Heart right ventricle (tissue), 16 donors: ENCODE measurements around the gene RHEB. TPM values are rescaled to one million over a fixed set of nuclear protein-coding genes. Genes with fewer than 3 reads are reported as not detected.

ENCODE experiments used
- ATAC-seq, 8 donors: fragments of 200-7000 bp; cut with Tn5 transposase; one replicate each; pipeline ENCODE4 v1.9.1; 2020; ENCODE audit warnings: mild to moderate bottlenecking in 8 of 8, moderate library complexity in 8 of 8, moderate number of reproducible peaks in 1 of 8
- DNase-seq, 2 donors: peaks; one replicate each; pipeline ENCODE4 v3.0.0-alpha.2; 2020
- H3K27ac ChIP-seq, 10 donors: fragments of 200-600 bp; sonication (generic) in 2 of 10; one replicate each; pipeline versions ENCODE4 v1.5.0 to v1.8.0; 2020 to 2022; ENCODE audit warnings: mild to moderate bottlenecking in 3 of 10
- H3K27me3 ChIP-seq, 7 donors: fragments of 200-600 bp; one replicate each; pipeline ENCODE4 v1.8.0; 2021 to 2022; ENCODE audit warnings: mild to moderate bottlenecking in 2 of 7
- H3K36me3 ChIP-seq, 9 donors: fragments of 200-600 bp; sonication (generic) in 1 of 9; one replicate each; pipeline versions ENCODE4 v1.5.0 to v1.8.0; 2020 to 2022; ENCODE audit warnings: mild to moderate bottlenecking in 2 of 9
- H3K4me1 ChIP-seq, 9 donors: fragments of 200-600 bp; sonication (generic) in 1 of 9; one replicate each; pipeline versions ENCODE4 v1.5.0 to v1.8.0; 2020 to 2022; ENCODE audit warnings: mild to moderate bottlenecking in 4 of 9
- H3K4me3 ChIP-seq, 10 donors: fragments of 200-600 bp; sonication (generic) in 2 of 10; one replicate each; pipeline versions ENCODE4 v1.5.0 to v1.8.0; 2020 to 2022; ENCODE audit warnings: mild to moderate bottlenecking in 7 of 10, moderate library complexity in 2 of 10
- H3K9me3 ChIP-seq, 11 donors: fragments of 200-600 bp in 10 of 11; sonication (generic) in 2 of 11; one replicate each; pipeline versions ENCODE4 v1.5.0 to v1.8.0; 2013 to 2022; ENCODE audit warnings: mild to moderate bottlenecking in 2 of 11, control low read depth in 1 of 11, moderate library complexity in 1 of 11
- WGBS, 2 donors: extraction: QIAGEN DNeasy Blood & Tissue Kit; methylation state at CpG; one replicate each; pipeline ENCODE4 v1.1.7; 2013; ENCODE audit warnings: inconsistent platforms in 1 of 2; 5-methylcytosine and 5-hydroxymethylcytosine counted together
- intact Hi-C, 10 donors: fragments of 100-400 bp; cut with DNase I; formaldehyde crosslinking; loops; one replicate each; pipeline versions ENCODE4 v1.11.1 to v1.14.2; 2022
- polyA plus RNA-seq, 2 donors: library from polyadenylated mRNA; stranded (reverse); fragments of 200-250 nt; gene quantifications; one replicate each; pipeline ENCODE4 v1.2.3, GENCODE V29; 2013
- total RNA-seq, 10 donors: library from RNA; stranded (reverse); fragmentation: NEBNext Ultra II Directional in 3 of 10; extraction: Animal tissue kit (Norgen Biotek cat#: 25700) in 3 of 10; gene quantifications; one replicate each; pipeline versions ENCODE4 v1.2.1 to v1.2.4, GENCODE V29; 2021 to 2023
- TF ChIP-seq, protein P1 (sequence below), 9 donors: fragments of 200-600 bp; sonication (generic) in 2 of 9; IDR thresholded peaks; one replicate each; pipeline versions ENCODE4 v1.5.0 to v1.8.0; 2021 to 2022; ENCODE audit warnings: antibody characterized with exemption in 9 of 9, mild to moderate bottlenecking in 5 of 9, moderate library complexity in 1 of 9
- donor health status: Arrhythmogenic right ventricular cardiomyopathy.
- donor health status: ischemic (EF 13 %, LVEDD 7.1; RV severe dilation, severe dysfunction).
- donor health status: healthy with polysubstance abuse.
- donor health status: DM: no; HTN: yes; CAD: no.
- donor health status: DM: no; HTN: no; CAD: no.
- donor health status: ischemic (EF 25% LVEDD 6.9; RV normal size, moderate dysfunction).
- donor health status: ischemic (EF 25% LVEDD 5.7; RV mildly dilated, moderate dysfunction).
- donor health status: healthy.
- donor health status: DM: yes; HTN: yes; CAD: no.
- donor health status: Ischemic cardiomyopathy.
- donor health status: ischemic (EF 35%, LVEDD 5.7; RV mildly dilated, moderate dysfunction).
- donor health status: nonischemic (EF 11% LVEDD 7.7; RV severe dilation, severe dysfunction).
- donor health status: DM: yes; HTN: yes; CAD: no.
- donor health status: PGD.
- donor health status: ischemic (EF 29% LVEDD 5.4; RV normal size, mild dysfunction).
- donor health status: nonischemic (EF 23%, LVEDD 6.1; RV moderate dilation, normal function).

RHEB gene
- total and polyA plus RNA-seq, 12 donors, result 56.0 to 174 (median 104) TPM

- no peak overlapping the region for H3K4me3 ChIP-seq
- WGBS, 2 donors, result 94 to 96% methylated on average over 25 of the region's 25 CpGs
- TF ChIP-seq, protein P1, sequence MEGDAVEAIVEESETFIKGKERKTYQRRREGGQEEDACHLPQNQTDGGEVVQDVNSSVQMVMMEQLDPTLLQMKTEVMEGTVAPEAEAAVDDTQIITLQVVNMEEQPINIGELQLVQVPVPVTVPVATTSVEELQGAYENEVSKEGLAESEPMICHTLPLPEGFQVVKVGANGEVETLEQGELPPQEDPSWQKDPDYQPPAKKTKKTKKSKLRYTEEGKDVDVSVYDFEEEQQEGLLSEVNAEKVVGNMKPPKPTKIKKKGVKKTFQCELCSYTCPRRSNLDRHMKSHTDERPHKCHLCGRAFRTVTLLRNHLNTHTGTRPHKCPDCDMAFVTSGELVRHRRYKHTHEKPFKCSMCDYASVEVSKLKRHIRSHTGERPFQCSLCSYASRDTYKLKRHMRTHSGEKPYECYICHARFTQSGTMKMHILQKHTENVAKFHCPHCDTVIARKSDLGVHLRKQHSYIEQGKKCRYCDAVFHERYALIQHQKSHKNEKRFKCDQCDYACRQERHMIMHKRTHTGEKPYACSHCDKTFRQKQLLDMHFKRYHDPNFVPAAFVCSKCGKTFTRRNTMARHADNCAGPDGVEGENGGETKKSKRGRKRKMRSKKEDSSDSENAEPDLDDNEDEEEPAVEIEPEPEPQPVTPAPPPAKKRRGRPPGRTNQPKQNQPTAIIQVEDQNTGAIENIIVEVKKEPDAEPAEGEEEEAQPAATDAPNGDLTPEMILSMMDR (IDR thresholded peaks at IDR 0.05), result no peak
- DNase-seq, result no peak
- no peak overlapping the region for H3K27ac ChIP-seq
- no peaks in the 10 kb centered on the region for H3K9me3 ChIP-seq
- H3K36me3 ChIP-seq, result no peaks in the 10 kb centered on the region
- peaks cover 0 to 15% (median 0%) of the 10 kb centered on the region in 7 donors for H3K27me3 ChIP-seq
- H3K4me1 ChIP-seq, result peaks cover 0 to 35% (median 7%) of the 10 kb centered on the region in 9 donors
- intact Hi-C loops, result no loop called here
- no peak for ATAC-seq
These were observed 87.9 kb downstream of the RHEB start for GRCh38 chr7:151431768-151432311.

DNA sequence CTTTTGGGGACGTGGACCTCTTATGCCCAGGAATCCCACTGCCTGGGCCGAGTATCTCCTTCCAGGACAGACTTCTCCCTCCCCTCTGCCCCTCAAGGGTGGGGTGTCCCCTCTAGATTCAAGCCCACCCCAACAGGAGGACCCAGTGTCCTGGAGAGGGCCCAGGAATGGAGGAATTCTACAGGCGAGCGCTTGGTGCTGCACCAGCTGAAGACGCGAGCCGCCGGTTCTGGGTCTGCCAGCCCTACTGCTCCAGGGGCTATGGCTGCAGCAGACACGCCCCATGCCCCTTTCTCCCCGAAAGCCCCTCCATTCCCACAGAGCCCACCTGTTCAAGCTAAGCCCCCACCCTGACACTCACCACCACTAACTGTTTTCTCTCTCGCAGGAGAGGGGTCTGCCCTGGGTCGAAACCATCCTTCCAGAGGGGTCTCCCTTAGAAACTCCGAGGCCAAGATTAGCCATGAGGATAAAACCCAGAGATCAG lies 88.4 kb downstream of the RHEB start:
- intact Hi-C loops, result no loop called here
- Histone ChIP-seq H3K36me3 (no peaks in the 10 kb centered on the region), H3K4me3 (no peak overlapping the region), H3K9me3 (no peaks in the 10 kb centered on the region), H3K27ac (no peak overlapping the region), H3K27me3 (peaks cover 0 to 16% (median 0%) of the 10 kb centered on the region in 7 donors), H3K4me1 (peaks cover 0 to 37% (median 7%) of the 10 kb centered on the region in 9 donors)
- no peak for ATAC-seq
- TF ChIP-seq, protein P1 (IDR thresholded peaks at IDR 0.05), result no peak
- 91 to 97% methylated on average over 13 of the region's 13 CpGs for WGBS, 2 donors
- no peak for DNase-seq

- no peak for ATAC-seq
- TF ChIP-seq, protein P1 (IDR thresholded peaks at IDR 0.05), result no peak
- Histone ChIP-seq H3K27ac (no peak overlapping the region), H3K9me3 (no peaks in the 10 kb centered on the region), H3K4me1 (peaks cover 0 to 44% (median 9%) of the 10 kb centered on the region in 9 donors), H3K36me3 (no peaks in the 10 kb centered on the region), H3K27me3 (peaks cover 0 to 16% (median 0%) of the 10 kb centered on the region in 7 donors), H3K4me3 (no peak overlapping the region)
- no peak for DNase-seq
- intact Hi-C loops, result no loop called here
- WGBS, 2 donors, result 91 to 93% methylated on average over 16 of the region's 16 CpGs
These were observed 89.1 kb downstream of the RHEB start for GRCh38 chr7:151430391-151431205.

DNA sequence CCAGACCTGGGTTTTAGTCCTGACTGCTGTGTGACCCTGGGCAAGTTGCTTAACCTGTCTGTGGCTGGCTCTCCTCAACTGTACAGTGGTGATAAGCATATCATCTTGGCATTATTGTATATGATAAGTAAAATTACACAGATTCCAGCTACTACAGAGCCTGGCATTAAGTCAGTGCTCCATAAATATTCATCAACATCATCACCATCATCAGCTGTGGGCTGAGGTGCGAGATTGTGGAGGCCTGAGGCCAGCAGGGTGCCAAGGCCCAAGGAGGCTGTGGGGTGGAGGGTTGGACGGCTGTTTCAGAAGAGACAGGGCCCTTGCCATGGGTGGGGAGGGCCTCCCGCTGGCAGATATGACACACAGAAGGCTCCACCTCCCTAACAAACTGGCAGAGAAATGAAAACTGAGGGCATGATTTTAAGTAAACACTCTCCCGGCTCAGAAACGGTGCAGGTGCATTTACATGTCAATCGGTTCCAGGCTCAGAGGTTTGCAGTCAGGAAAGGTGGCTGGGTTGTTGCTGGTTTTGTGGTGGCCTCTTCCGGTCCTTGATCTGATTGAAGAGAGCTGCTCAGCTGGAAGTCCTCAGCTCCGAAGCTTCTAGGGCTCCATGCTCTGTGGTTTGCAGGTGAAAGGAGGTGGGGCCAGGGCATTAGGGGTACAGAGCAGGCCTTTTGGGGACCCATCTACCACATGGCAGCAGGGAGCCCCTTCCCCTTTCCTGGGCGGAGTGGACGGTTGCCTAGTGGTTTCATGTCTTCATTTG lies 89.9 kb downstream of the RHEB start:
- Histone ChIP-seq H3K4me1 (peaks cover 0 to 44% (median 9%) of the 10 kb centered on the region in 9 donors), H3K4me3 (no peak overlapping the region), H3K27me3 (peaks cover 0 to 16% (median 0%) of the 10 kb centered on the region in 7 donors), H3K36me3 (no peaks in the 10 kb centered on the region), H3K27ac (peak overlapping the region in 1 of 10 donors; percentile 26), H3K9me3 (no peaks in the 10 kb centered on the region)
- 64 to 65% methylated on average over 10 of the region's 10 CpGs for WGBS, 2 donors
- intact Hi-C loops, result no loop called here
- DNase-seq, result no peak
- no peak for ATAC-seq
- TF ChIP-seq, protein P1 (IDR thresholded peaks at IDR 0.05), result no peak
